HCT116 (cell line): Measurements from ENCODE around the gene SAYSD1. TPM values are rescaled to one million over a fixed set of nuclear protein-coding genes. Genes with fewer than 3 reads are reported as not detected.

Source experiments
- ATAC-seq: fragments of 200-7000 bp; cut with Tn5 transposase; 2 replicates; pipeline ENCODE4 v1.9.1; 2020; ENCODE audit warnings: mild to moderate bottlenecking, moderate library complexity
- BruUV-seq: library from RNA; stranded (reverse); fragments of 400-500 nt; replicated peaks from 2 replicates; lab custom pipeline; 2021; lab: Mats Ljungman, UMichigan
- CTCF ChIA-PET: fragments of 300-600 bp; sonication (Branson Sonifier 250); formaldehyde crosslinking; loops from one replicate; lab custom pipeline; 2021; ENCODE audit warnings: antibody characterized with exemption; lab: Charles Lee
- POLR2A ChIA-PET: fragments of 300-600, 350-600 bp; sonication (Branson Sonifier 250); formaldehyde crosslinking; loops from one replicate; lab custom pipeline; 2021; ENCODE audit warnings: antibody characterized with exemption; lab: Charles Lee
- RAD21 ChIA-PET, 2 experiments: fragments of 300-600 bp; sonication (Branson Sonifier 250); formaldehyde crosslinking; loops; one replicate each; lab custom pipeline; 2023; ENCODE audit warnings: low total read pairs in 2 of 2; ENCODE audit not compliant: uncharacterized antibody in 2 of 2, unreplicated experiment in 2 of 2, low non-redundant PET in 1 of 2; lab: Charles Lee
- DNase-seq: peaks from one replicate; pipeline ENCODE4 v3.0.0-alpha.2; 2010; ENCODE audit warnings: low read depth, low spot score
- H2AFZ ChIP-seq: fragments of 200-600 bp; shearing (Covaris generic), sonication (generic); 2 replicates; pipeline ENCODE4 v1.6.1; 2017; ENCODE audit warnings: low read depth, mixed run types, mixed read lengths, antibody characterized with exemption, low read length; ENCODE audit not compliant: poor library complexity, severe bottlenecking
- H3K27ac ChIP-seq: 2 replicates; pipeline ENCODE4 v1.5.1; 2012; ENCODE audit warnings: low read depth, low read length
- H3K27me3 ChIP-seq: fragments of 200-600 bp; sonication (generic); 2 replicates; pipeline ENCODE4 v1.6.1; 2016; ENCODE audit warnings: mixed run types, low read length, mixed read lengths; ENCODE audit not compliant: insufficient read depth
- H3K36me3 ChIP-seq, 2 experiments: fragments of 200-500 bp in 1 of 2; fragments of 200-600 bp in 1 of 2; sonication (Bioruptor generic) in 1 of 2; sonication (generic) in 1 of 2; 2 replicates each; pipeline versions ENCODE4 v1.5.1 to v1.6.1; 2014 to 2016; ENCODE audit warnings: low read length in 2 of 2, inconsistent platforms in 1 of 2, mixed read lengths in 1 of 2, mixed run types in 1 of 2; ENCODE audit not compliant: insufficient read depth in 2 of 2, control insufficient read depth in 1 of 2
- H3K4me1 ChIP-seq, 2 experiments: fragments of 200-600 bp in 1 of 2; sonication (generic) in 1 of 2; 2 replicates each; pipeline versions ENCODE4 v1.5.1 to v1.6.1; 2012 to 2017; ENCODE audit warnings: low read length in 2 of 2, inconsistent platforms in 1 of 2, mild to moderate bottlenecking in 1 of 2, mixed read lengths in 1 of 2, mixed run types in 1 of 2, moderate library complexity in 1 of 2; ENCODE audit not compliant: insufficient read depth in 2 of 2, control insufficient read depth in 1 of 2
- H3K4me2 ChIP-seq: fragments of 200-600 bp; sonication (generic); 2 replicates; pipeline ENCODE4 v1.6.1; 2017; ENCODE audit warnings: mixed run types, low read length, mixed read lengths
- H3K4me3 ChIP-seq, 2 experiments: fragments of 200-600 bp in 1 of 2; sonication (generic) in 1 of 2; replicated peaks in 1 of 2; 2 replicates each; pipeline ENCODE4 v1.5.1; 2011 to 2016; ENCODE audit warnings: low read length in 2 of 2, control low read depth in 1 of 2, low read depth in 1 of 2, mild to moderate bottlenecking in 1 of 2, mixed read lengths in 1 of 2, mixed run types in 1 of 2
- H3K79me2 ChIP-seq: fragments of 200-600 bp; sonication (generic); 2 replicates; pipeline ENCODE4 v1.6.1; 2017; ENCODE audit warnings: mild to moderate bottlenecking, mixed run types, low read length, moderate library complexity, mixed read lengths; ENCODE audit not compliant: insufficient read depth
- H3K9ac ChIP-seq: fragments of 200-600 bp; sonication (generic); 2 replicates; pipeline ENCODE4 v1.6.1; 2016; ENCODE audit warnings: low read length, mixed read lengths
- H3K9me2 ChIP-seq: fragments of 200-600 bp; sonication (generic), shearing (Covaris generic); 2 replicates; pipeline ENCODE4 v1.6.1; 2017; ENCODE audit warnings: mixed run types, mild to moderate bottlenecking, moderate library complexity; ENCODE audit not compliant: insufficient read depth
- H3K9me3 ChIP-seq, 2 experiments: fragments of 200-500 bp in 1 of 2; fragments of 200-600 bp in 1 of 2; sonication (Bioruptor generic) in 1 of 2; sonication (generic) in 1 of 2; 2 replicates each; pipeline ENCODE4 v1.6.1; 2014 to 2017; ENCODE audit warnings: low read length in 2 of 2, mixed read lengths in 2 of 2, inconsistent platforms in 1 of 2, low read depth in 1 of 2, mild to moderate bottlenecking in 1 of 2, mixed run types in 1 of 2, moderate library complexity in 1 of 2; ENCODE audit not compliant: control insufficient read depth in 1 of 2, insufficient read depth in 1 of 2
- H4K20me1 ChIP-seq: fragments of 200-600 bp; sonication (generic), shearing (Covaris generic); 2 replicates; pipeline ENCODE4 v1.6.1; 2017; ENCODE audit warnings: mixed run types, mild to moderate bottlenecking, moderate library complexity; ENCODE audit not compliant: insufficient read depth
- CBX3 ChIP-seq: IDR thresholded peaks from 2 replicates; pipeline ENCODE4 v1.6.1; 2012; ENCODE audit warnings: low read depth
- CEBPB ChIP-seq: IDR thresholded peaks from 2 replicates; pipeline ENCODE4 v1.6.1; 2012; ENCODE audit warnings: low read depth
- EGR1 ChIP-seq: IDR thresholded peaks from 2 replicates; pipeline ENCODE4 v1.6.1; 2012; ENCODE audit warnings: low read depth
- EZH2 ChIP-seq: fragments of 200-600 bp; sonication (generic); IDR thresholded peaks from 2 replicates; pipeline ENCODE4 v1.6.1; 2017; ENCODE audit warnings: antibody characterized with exemption, mixed run types
- EZH2phosphoT487 ChIP-seq: fragments of 200-600 bp; IDR thresholded peaks from 2 replicates; pipeline ENCODE4 v1.6.1; 2018; ENCODE audit warnings: antibody characterized with exemption, borderline replicate concordance
- JUND ChIP-seq: IDR thresholded peaks from 2 replicates; pipeline ENCODE4 v1.6.1; 2012
- POLR2A ChIP-seq: IDR thresholded peaks from 2 replicates; pipeline ENCODE4 v1.7.0; 2011; ENCODE audit warnings: borderline replicate concordance; ENCODE audit not compliant: insufficient read depth, insufficient read length; ENCODE audit errors: extremely low read depth
- RAD21 ChIP-seq: IDR thresholded peaks from 2 replicates; pipeline ENCODE4 v1.6.1; 2012; ENCODE audit warnings: low read depth, mild to moderate bottlenecking
- SIN3A ChIP-seq: IDR thresholded peaks from 2 replicates; pipeline ENCODE4 v1.6.1; 2012; ENCODE audit warnings: low read depth
- SP1 ChIP-seq: IDR thresholded peaks from 2 replicates; pipeline ENCODE4 v1.6.1; 2012; ENCODE audit warnings: low read depth
- TCF7L2 ChIP-seq: IDR thresholded peaks from 2 replicates; pipeline ENCODE4 v1.7.0; 2011; ENCODE audit warnings: borderline replicate concordance, inconsistent platforms; ENCODE audit not compliant: insufficient read depth, insufficient read length; ENCODE audit errors: extremely low read depth
- YY1 ChIP-seq: IDR thresholded peaks from 2 replicates; pipeline ENCODE4 v1.6.1; 2011; ENCODE audit warnings: low read length, low read depth, moderate library complexity, mild to moderate bottlenecking; ENCODE audit not compliant: insufficient replicate concordance; ENCODE audit errors: extremely low read depth
- ZFX ChIP-seq: fragments of 450-650 bp; IDR thresholded peaks from 2 replicates; pipeline ENCODE4 v1.6.1; 2017
- ZNF274 ChIP-seq: fragments of 200-500 bp; sonication (Bioruptor generic); IDR thresholded peaks from 2 replicates; pipeline ENCODE4 v1.6.1; 2014; ENCODE audit warnings: mild to moderate bottlenecking, low read depth, low read length, inconsistent platforms
- intact Hi-C: fragments of 100-400 bp; cut with micrococcal nuclease; formaldehyde crosslinking; loops from 2 replicates; pipeline ENCODE4 v1.10.0; 2022
- total RNA-seq: library from RNA; stranded (reverse); gene quantifications from one replicate; pipeline ENCODE4 v1.2.1, GENCODE V29; 2021; ENCODE audit not compliant: unreplicated experiment
- TF ChIP-seq, protein P1 (sequence below), 3 experiments: fragments of 200-600 bp in 1 of 3; sonication (generic) in 1 of 3; IDR thresholded peaks in 2 of 3; conservative IDR thresholded peaks in 1 of 3; 2 replicates each; pipeline ENCODE4 v1.5.1; 2012 to 2017; ENCODE audit warnings: low read depth in 2 of 3, low read length in 2 of 3, antibody characterized with exemption in 1 of 3, borderline replicate concordance in 1 of 3, control low read depth in 1 of 3, mild to moderate bottlenecking in 1 of 3, mixed read lengths in 1 of 3, mixed run types in 1 of 3, moderate library complexity in 1 of 3; ENCODE audit not compliant: insufficient read depth in 1 of 3
- TF ChIP-seq, protein P2 (sequence below): IDR thresholded peaks from 2 replicates; pipeline ENCODE4 v1.6.1; 2012
- TF ChIP-seq, protein P3 (sequence below): IDR thresholded peaks from 2 replicates; pipeline ENCODE4 v1.6.1; 2012
- TF ChIP-seq, protein P4 (sequence below): IDR thresholded peaks from 2 replicates; pipeline ENCODE4 v1.6.1; 2011; ENCODE audit warnings: mild to moderate bottlenecking, low read length, moderate library complexity; ENCODE audit not compliant: insufficient replicate concordance; ENCODE audit errors: extremely low read depth
- TF ChIP-seq, protein P5 (sequence below): IDR thresholded peaks from 2 replicates; pipeline ENCODE4 v1.6.1; 2012; ENCODE audit warnings: low read depth

Gene SAYSD1
- total RNA-seq, 1 experiment from 2014 or later = 10.1 TPM

DNA sequence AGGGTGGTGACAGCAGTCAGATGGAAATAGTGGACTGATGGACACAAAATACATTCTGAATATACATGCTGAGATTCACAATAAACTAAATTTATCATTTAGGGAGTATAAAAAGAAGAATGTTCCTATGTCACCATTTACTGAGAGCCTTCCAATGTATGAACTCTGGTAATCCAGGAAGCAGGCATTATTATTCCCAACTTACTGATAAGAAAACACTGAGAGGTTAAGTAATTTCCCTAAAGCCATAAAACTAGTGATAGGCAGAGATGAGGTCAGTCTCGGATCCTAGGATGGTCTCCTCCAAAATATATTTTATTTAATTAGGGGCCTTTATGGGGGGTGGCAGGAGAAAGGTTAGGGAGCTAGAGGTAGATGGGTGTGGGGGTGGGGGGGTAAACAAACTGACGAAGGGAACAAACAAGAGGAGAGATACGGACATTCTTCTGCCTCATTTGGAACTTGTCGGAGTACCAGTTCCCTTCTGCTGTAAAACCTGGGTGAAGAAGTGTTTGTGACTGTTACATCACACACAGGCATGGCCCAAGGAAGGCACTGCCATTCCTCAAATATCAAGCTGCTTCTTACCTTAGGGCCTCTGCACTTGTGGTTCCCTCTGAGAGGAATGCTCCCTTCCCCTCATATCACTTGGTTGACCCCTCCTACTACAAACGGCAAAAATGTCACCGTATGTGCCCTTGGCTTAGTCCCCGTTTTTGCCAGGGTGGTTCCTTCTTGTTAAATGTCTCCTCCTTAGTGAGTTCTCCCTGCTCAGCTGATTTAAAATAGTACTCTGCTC lies 6.7 kb downstream of the SAYSD1 start:
- ATAC-seq (no peak), DNase-seq (no peak)
- Histone ChIP-seq H3K9me3 (no peaks in the 10 kb centered on the region), H4K20me1 (no peaks in the 10 kb centered on the region), H3K27me3 (no peaks in the 10 kb centered on the region), H3K9me2 (no peaks in the 10 kb centered on the region), H3K4me1 (no peaks in the 10 kb centered on the region), H3K36me3 (no peaks in the 10 kb centered on the region)
- ChIA-PET POLR2A (no interaction called here), CTCF (no interaction called here)
- intact Hi-C loops = no loop called here
- TF ChIP-seq CBX3 = no peak
- TF ChIP-seq TCF7L2 = no peak
- TF ChIP-seq, protein P1, sequence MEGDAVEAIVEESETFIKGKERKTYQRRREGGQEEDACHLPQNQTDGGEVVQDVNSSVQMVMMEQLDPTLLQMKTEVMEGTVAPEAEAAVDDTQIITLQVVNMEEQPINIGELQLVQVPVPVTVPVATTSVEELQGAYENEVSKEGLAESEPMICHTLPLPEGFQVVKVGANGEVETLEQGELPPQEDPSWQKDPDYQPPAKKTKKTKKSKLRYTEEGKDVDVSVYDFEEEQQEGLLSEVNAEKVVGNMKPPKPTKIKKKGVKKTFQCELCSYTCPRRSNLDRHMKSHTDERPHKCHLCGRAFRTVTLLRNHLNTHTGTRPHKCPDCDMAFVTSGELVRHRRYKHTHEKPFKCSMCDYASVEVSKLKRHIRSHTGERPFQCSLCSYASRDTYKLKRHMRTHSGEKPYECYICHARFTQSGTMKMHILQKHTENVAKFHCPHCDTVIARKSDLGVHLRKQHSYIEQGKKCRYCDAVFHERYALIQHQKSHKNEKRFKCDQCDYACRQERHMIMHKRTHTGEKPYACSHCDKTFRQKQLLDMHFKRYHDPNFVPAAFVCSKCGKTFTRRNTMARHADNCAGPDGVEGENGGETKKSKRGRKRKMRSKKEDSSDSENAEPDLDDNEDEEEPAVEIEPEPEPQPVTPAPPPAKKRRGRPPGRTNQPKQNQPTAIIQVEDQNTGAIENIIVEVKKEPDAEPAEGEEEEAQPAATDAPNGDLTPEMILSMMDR (IDR thresholded peaks at IDR 0.05 in 2 of 3, conservative IDR thresholded peaks at IDR 0.05 in 1 of 3; ENCODE audit: borderline replicate concordance in 1 of 3, insufficient read depth in 1 of 3, low read depth in 2 of 3, low read length in 2 of 3) = no peak
- no peak for TF ChIP-seq CEBPB
- TF ChIP-seq SIN3A = no peak
- TF ChIP-seq JUND = no peak
- TF ChIP-seq, protein P2, sequence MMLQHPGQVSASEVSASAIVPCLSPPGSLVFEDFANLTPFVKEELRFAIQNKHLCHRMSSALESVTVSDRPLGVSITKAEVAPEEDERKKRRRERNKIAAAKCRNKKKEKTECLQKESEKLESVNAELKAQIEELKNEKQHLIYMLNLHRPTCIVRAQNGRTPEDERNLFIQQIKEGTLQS = no peak
- TF ChIP-seq, protein P3, sequence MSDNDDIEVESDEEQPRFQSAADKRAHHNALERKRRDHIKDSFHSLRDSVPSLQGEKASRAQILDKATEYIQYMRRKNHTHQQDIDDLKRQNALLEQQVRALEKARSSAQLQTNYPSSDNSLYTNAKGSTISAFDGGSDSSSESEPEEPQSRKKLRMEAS = no peak
- no peak for TF ChIP-seq POLR2A
- no peak for TF ChIP-seq EGR1
- no peak for TF ChIP-seq ZFX
- TF ChIP-seq, protein P4, sequence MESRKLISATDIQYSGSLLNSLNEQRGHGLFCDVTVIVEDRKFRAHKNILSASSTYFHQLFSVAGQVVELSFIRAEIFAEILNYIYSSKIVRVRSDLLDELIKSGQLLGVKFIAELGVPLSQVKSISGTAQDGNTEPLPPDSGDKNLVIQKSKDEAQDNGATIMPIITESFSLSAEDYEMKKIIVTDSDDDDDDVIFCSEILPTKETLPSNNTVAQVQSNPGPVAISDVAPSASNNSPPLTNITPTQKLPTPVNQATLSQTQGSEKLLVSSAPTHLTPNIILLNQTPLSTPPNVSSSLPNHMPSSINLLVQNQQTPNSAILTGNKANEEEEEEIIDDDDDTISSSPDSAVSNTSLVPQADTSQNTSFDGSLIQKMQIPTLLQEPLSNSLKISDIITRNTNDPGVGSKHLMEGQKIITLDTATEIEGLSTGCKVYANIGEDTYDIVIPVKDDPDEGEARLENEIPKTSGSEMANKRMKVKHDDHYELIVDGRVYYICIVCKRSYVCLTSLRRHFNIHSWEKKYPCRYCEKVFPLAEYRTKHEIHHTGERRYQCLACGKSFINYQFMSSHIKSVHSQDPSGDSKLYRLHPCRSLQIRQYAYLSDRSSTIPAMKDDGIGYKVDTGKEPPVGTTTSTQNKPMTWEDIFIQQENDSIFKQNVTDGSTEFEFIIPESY = no peak
- TF ChIP-seq SP1 = no peak
- TF ChIP-seq RAD21 = no peak
- no peak for TF ChIP-seq EZH2phosphoT487
- TF ChIP-seq YY1 = no peak
- no peak for TF ChIP-seq ZNF274
- TF ChIP-seq EZH2 = no peak
- TF ChIP-seq, protein P5, sequence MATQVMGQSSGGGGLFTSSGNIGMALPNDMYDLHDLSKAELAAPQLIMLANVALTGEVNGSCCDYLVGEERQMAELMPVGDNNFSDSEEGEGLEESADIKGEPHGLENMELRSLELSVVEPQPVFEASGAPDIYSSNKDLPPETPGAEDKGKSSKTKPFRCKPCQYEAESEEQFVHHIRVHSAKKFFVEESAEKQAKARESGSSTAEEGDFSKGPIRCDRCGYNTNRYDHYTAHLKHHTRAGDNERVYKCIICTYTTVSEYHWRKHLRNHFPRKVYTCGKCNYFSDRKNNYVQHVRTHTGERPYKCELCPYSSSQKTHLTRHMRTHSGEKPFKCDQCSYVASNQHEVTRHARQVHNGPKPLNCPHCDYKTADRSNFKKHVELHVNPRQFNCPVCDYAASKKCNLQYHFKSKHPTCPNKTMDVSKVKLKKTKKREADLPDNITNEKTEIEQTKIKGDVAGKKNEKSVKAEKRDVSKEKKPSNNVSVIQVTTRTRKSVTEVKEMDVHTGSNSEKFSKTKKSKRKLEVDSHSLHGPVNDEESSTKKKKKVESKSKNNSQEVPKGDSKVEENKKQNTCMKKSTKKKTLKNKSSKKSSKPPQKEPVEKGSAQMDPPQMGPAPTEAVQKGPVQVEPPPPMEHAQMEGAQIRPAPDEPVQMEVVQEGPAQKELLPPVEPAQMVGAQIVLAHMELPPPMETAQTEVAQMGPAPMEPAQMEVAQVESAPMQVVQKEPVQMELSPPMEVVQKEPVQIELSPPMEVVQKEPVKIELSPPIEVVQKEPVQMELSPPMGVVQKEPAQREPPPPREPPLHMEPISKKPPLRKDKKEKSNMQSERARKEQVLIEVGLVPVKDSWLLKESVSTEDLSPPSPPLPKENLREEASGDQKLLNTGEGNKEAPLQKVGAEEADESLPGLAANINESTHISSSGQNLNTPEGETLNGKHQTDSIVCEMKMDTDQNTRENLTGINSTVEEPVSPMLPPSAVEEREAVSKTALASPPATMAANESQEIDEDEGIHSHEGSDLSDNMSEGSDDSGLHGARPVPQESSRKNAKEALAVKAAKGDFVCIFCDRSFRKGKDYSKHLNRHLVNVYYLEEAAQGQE = no peak
- TF ChIP-seq, all 23 proteins: peak for 0
- Histone ChIP-seq H3K79me2 (no peaks in the 10 kb centered on the region), H2AFZ (no peak overlapping the region), H3K4me2 (no peak overlapping the region), H3K27ac (no peak overlapping the region), H3K9ac (no peak overlapping the region), H3K4me3 (no peak overlapping the region)
- BruUV-seq = no TSS peak
- RAD21 ChIA-PET = no interaction called here
